ENCODE results near the gene NDRG4.

- TF ChIP-seq, protein P1, sequence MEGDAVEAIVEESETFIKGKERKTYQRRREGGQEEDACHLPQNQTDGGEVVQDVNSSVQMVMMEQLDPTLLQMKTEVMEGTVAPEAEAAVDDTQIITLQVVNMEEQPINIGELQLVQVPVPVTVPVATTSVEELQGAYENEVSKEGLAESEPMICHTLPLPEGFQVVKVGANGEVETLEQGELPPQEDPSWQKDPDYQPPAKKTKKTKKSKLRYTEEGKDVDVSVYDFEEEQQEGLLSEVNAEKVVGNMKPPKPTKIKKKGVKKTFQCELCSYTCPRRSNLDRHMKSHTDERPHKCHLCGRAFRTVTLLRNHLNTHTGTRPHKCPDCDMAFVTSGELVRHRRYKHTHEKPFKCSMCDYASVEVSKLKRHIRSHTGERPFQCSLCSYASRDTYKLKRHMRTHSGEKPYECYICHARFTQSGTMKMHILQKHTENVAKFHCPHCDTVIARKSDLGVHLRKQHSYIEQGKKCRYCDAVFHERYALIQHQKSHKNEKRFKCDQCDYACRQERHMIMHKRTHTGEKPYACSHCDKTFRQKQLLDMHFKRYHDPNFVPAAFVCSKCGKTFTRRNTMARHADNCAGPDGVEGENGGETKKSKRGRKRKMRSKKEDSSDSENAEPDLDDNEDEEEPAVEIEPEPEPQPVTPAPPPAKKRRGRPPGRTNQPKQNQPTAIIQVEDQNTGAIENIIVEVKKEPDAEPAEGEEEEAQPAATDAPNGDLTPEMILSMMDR (IDR thresholded peaks at IDR 0.05) = no peak
- TF ChIP-seq POLR2A (IDR thresholded peaks at IDR 0.05) = no peak
These were observed 9.9 kb upstream of the NDRG4 start for GRCh38 chr16:58490065-58490464.

Data from prostate gland (tissue), 2 donors.